Fibroblast of skin of back (primary cell): ENCODE data around the gene KLK2.

Experiments
- DNase-seq: peaks from one replicate; pipeline ENCODE4 v3.0.0-alpha.2; 2013

The KLK2 gene

DNA sequence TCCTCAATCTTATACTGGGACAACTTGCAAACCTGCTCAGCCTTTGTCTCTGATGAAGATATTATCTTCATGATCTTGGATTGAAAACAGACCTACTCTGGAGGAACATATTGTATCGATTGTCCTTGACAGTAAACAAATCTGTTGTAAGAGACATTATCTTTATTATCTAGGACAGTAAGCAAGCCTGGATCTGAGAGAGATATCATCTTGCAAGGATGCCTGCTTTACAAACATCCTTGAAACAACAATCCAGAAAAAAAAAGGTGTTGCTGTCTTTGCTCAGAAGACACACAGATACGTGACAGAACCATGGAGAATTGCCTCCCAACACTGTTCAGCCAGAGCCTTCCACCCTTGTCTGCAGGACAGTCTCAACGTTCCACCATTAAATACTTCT, 22.5 kb upstream of the KLK2 start:
- no peak for DNase-seq

DNA sequence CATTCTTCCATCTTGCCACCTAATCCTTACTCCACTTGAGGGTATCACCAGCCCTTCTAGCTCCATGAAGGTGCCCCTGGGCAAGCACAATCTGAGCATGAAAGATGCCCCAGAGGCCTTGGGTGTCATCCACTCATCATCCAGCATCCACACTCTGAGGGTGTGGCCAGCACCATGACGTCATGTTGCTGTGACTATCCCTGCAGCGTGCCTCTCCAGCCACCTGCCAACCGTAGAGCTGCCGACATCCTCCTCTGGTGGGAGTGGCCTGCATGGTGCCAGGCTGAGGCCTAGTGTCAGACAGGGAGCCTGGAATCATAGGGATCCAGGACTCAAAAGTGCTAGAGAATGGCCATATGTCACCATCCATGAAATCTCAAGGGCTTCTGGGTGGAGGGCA, 21.6 kb upstream of the KLK2 start:
- no peak for DNase-seq

DNA sequence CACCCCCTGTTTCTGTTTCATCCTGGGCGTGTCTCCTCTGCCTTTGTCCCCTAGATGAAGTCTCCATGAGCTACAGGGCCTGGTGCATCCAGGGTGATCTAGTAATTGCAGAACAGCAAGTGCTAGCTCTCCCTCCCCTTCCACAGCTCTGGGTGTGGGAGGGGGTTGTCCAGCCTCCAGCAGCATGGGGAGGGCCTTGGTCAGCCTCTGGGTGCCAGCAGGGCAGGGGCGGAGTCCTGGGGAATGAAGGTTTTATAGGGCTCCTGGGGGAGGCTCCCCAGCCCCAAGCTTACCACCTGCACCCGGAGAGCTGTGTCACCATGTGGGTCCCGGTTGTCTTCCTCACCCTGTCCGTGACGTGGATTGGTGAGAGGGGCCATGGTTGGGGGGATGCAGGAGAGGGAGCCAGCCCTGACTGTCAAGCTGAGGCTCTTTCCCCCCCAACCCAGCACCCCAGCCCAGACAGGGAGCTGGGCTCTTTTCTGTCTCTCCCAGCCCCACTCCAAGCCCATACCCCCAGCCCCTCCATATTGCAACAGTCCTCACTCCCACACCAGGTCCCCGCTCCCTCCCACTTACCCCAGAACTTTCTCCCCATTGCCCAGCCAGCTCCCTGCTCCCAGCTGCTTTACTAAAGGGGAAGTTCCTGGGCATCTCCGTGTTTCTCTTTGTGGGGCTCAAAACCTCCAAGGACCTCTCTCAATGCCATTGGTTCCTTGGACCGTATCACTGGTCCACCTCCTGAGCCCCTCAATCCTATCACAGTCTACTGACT, 18.4 kb upstream of the KLK2 start, which contains the start of gene KLK3:
Gene KLK3, plus strand, starts transcription at position 280 of the 775 bp plus-strand sequence. Its CDS starts 41 bp downstream, at position 321.
- DNase-seq, result no peak

DNA sequence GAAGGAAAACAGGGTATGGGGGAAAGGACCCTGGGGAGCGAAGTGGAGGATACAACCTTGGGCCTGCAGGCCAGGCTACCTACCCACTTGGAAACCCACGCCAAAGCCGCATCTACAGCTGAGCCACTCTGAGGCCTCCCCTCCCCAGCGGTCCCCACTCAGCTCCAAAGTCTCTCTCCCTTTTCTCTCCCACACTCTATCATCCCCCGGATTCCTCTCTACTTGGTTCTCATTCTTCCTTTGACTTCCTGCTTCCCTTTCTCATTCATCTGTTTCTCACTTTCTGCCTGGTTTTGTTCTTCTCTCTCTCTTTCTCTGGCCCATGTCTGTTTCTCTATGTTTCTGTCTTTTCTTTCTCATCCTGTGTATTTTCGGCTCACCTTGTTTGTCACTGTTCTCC, 15.9 kb upstream of the KLK2 start:
- DNase-seq, result no peak

DNA sequence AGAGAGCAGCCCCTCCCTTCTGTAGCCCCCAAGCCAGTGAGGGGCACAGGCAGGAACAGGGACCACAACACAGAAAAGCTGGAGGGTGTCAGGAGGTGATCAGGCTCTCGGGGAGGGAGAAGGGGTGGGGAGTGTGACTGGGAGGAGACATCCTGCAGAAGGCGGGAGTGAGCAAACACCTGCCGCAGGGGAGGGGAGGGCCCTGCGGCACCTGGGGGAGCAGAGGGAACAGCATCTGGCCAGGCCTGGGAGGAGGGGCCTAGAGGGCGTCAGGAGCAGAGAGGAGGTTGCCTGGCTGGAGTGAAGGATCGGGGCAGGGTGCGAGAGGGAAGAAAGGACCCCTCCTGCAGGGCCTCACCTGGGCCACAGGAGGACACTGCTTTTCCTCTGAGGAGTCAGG, 14.4 kb upstream of the KLK2 start:
- DNase-seq, result no peak

DNA sequence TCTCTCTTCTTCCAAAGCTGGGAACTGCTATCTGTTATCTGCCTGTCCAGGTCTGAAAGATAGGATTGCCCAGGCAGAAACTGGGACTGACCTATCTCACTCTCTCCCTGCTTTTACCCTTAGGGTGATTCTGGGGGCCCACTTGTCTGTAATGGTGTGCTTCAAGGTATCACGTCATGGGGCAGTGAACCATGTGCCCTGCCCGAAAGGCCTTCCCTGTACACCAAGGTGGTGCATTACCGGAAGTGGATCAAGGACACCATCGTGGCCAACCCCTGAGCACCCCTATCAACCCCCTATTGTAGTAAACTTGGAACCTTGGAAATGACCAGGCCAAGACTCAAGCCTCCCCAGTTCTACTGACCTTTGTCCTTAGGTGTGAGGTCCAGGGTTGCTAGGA, 13.4 kb upstream of the KLK2 start:
- DNase-seq, result no peak

DNA sequence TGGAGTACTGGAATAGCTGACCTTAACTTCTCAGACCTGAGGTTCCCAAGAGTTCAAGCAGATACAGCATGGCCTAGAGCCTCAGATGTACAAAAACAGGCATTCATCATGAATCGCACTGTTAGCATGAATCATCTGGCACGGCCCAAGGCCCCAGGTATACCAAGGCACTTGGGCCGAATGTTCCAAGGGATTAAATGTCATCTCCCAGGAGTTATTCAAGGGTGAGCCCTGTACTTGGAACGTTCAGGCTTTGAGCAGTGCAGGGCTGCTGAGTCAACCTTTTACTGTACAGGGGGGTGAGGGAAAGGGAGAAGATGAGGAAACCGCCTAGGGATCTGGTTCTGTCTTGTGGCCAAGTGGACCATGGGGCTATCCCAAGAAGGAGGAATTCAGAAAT, 12.2 kb upstream of the KLK2 start:
- DNase-seq, result no peak

DNA sequence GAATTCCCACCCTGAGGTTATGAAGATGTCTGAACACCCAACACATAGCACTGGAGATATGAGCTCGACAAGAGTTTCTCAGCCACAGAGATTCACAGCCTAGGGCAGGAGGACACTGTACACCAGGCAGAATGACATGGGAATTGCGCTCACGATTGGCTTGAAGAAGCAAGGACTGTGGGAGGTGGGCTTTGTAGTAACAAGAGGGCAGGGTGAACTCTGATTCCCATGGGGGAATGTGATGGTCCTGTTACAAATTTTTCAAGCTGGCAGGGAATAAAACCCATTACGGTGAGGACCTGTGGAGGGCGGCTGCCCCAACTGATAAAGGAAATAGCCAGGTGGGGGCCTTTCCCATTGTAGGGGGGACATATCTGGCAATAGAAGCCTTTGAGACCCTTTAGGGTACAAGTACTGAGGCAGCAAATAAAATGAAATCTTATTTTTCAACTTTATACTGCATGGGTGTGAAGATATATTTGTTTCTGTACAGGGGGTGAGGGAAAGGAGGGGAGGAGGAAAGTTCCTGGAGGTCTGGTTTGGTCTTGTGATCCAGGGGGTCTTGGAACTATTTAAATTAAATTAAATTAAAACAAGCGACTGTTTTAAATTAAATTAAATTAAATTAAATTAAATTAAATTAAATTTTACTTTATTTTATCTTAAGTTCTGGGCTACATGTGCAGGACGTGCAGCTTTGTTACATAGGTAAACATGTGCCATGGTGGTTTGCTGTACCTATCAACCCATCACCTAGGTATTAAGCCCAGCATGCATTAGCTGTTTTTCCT, 11.5 kb upstream of the KLK2 start:
- no peak for DNase-seq

DNA sequence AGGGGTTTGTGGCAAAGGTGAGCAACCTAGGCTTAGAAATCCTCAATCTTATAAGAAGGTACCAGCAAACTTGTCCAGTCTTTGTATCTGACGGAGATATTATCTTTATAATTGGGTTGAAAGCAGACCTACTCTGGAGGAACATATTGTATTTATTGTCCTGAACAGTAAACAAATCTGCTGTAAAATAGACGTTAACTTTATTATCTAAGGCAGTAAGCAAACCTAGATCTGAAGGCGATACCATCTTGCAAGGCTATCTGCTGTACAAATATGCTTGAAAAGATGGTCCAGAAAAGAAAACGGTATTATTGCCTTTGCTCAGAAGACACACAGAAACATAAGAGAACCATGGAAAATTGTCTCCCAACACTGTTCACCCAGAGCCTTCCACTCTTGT, 3.8 kb upstream of the KLK2 start:
- DNase-seq, result no peak

DNA sequence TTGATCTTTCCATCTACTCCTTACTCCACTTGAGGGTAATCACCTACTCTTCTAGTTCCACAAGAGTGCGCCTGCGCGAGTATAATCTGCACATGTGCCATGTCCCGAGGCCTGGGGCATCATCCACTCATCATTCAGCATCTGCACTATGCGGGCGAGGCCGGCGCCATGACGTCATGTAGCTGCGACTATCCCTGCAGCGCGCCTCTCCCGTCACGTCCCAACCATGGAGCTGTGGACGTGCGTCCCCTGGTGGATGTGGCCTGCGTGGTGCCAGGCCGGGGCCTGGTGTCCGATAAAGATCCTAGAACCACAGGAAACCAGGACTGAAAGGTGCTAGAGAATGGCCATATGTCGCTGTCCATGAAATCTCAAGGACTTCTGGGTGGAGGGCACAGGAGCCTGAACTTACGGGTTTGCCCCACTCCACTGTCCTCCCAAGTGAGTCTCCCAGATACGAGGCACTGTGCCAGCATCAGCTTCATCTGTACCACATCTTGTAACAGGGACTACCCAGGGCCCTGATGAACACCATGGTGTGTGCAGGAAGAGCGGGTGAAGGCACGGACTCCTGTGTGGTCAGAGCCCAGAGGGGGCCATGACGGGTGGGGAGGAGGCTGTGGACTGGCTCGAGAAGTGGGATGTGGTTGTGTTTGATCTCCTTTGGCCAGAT, 2.7 kb upstream of the KLK2 start:
- DNase-seq, result no peak

DNA sequence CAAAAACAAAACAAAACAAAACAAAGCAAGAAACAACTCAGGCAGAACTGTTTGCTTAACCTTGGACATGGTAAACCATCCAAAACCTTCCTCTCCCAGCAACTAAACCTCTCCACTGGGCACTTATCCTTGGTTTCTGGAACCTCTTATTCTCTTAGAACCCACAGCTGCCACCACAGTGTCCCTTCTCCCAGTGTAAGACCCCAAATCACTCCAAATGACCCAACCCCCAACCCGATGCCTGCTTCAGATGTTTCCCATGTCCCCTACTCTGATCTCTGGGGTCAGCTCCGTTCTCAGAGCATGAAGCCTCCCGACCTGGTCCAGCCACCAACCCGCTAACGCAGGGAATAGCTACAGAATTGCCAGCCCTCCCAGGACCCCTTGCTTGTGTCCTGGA, 972 bp downstream of the KLK2 start:
- DNase-seq, result no peak

DNA sequence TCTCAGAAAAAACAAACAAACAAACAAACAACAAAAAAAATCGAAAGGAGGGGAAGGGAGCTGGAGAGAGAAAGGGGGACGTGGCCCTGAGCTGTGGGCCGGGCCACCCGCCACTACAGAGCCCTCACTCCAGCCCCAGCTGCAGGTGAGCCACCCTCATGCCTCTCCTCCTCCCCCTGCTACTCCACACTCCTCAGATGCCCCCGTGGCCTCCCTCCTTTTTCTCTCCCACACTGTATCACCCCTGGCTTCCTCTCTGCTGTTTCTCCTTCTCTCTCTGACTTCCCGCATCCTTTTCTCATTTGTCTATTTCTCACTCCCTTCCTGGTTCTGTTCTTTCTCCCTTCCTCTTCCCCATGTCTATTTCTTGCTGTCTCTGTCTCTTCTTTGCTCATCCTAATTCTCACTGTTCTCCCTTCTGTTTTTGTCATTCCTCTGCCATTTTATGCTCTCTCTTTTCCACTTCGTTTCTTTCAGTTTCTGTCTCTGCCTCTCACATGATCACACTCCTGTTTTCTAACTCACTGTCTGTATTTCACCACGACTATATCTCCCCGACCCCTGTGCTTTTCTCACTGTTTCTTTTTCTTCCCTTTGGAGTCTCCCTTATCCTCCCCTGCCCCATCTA, 2.7 kb downstream of the KLK2 start:
- DNase-seq, result no peak

DNA sequence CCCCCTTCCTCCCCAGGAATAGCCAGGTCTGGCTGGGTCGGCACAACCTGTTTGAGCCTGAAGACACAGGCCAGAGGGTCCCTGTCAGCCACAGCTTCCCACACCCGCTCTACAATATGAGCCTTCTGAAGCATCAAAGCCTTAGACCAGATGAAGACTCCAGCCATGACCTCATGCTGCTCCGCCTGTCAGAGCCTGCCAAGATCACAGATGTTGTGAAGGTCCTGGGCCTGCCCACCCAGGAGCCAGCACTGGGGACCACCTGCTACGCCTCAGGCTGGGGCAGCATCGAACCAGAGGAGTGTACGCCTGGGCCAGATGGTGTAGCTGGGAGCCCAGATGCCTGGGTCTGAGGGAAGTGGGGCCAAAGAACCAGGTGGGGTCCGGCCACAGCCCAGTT, 3.2 kb downstream of the KLK2 start:
- no peak for DNase-seq

DNA sequence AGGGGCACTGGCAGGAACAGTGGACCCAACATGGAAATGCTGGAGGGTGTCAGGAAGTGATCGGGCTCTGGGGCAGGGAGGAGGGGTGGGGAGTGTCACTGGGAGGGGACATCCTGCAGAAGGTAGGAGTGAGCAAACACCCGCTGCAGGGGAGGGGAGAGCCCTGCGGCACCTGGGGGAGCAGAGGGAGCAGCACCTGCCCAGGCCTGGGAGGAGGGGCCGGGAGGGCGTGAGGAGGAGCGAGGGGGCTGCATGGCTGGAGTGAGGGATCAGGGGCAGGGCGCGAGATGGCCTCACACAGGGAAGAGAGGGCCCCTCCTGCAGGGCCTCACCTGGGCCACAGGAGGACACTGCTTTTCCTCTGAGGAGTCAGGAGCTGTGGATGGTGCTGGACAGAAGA, 4.1 kb downstream of the KLK2 start:
- no peak for DNase-seq

DNA sequence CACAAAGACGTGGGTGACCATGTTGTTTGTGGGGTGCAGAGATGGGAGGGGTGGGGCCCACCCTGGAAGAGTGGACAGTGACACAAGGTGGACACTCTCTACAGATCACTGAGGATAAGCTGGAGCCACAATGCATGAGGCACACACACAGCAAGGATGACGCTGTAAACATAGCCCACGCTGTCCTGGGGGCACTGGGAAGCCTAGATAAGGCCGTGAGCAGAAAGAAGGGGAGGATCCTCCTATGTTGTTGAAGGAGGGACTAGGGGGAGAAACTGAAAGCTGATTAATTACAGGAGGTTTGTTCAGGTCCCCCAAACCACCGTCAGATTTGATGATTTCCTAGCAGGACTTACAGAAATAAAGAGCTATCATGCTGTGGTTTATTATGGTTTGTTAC, 5.6 kb downstream of the KLK2 start:
- DNase-seq, result no peak

DNA sequence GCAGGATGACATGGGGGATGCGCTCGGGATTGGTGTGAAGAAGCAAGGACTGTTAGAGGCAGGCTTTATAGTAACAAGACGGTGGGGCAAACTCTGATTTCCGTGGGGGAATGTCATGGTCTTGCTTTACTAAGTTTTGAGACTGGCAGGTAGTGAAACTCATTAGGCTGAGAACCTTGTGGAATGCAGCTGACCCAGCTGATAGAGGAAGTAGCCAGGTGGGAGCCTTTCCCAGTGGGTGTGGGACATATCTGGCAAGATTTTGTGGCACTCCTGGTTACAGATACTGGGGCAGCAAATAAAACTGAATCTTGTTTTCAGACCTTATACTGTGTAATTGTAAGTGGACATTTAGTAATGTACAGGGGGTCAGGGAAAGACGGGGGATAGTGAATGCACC, 7.0 kb downstream of the KLK2 start:
- no peak for DNase-seq

DNA sequence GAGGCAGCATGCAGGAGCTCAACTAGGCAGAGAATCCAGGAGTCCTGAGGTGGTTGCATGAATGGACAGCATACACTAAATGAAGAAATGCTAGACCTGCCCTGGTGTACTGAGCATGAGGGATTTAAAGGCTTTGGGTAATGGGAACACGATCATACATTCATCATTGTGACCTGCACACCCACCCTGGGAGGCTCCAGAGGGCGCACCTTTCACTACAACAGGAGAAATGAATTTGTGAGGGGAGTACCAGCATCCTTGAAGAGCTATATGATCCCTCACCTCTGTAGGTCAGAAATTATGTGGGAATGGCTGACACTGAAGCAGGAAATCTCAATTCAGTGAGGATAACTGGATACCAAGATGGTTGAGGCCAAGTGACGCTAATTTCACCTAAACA, 8.9 kb downstream of the KLK2 start:
- DNase-seq, result no peak

DNA sequence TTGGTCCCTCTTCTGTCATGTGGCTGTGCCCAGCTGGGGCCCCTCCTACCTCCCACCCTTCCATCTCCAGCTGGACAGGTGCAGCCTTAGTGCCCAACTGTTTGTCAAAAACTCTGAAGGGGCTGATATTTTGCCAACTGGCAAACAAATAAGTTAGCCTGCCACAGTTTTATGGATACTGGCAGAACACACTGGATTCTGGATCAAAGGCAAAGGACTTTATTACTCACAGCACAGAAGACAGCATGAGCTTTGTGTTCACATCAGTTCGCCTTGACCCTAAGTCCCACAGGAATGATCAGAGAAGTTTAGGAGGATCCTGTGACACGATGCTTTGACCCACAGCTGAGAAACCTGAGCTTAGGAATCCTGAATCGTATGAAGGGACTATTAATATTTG, 16.4 kb downstream of the KLK2 start:
- DNase-seq, result no peak

DNA sequence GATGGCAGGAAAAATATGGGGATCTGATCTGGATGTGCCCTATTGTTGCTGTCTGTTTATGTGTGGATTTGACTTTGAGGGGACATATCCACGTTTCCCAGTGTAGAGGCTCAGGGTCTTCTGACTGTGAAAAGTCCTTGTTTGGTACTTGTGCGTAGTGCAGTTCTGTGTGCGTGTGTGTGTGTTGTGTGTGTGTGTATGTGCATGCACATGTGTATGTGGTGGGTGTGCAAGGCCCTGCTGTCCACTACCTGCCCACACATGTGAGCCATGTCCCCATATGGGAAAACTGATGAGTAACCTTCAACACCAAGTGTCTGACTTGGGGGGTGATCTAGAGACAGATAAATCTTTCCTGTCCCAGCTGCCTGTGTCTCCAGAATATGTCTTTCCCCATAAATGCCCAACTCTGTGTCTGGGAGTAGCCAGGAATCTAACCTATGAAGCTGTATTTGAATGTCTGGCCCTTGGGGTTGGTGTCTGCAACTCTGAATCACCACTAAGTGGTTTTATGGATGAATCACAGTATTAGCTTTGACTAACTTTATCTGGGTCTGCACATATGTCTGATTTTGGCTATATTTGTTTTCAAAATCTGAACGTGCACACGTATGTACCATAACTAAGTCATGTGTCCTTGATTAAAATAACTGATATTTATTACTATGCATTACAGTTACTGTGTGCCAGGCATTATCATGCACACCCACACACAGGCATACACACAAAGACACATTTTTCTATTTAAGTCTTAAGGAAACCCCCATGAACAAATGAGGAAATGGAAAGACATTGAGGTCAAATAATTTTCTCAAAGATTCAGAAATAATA, 17.4 kb downstream of the KLK2 start:
- DNase-seq, result peak; percentile 12

DNA sequence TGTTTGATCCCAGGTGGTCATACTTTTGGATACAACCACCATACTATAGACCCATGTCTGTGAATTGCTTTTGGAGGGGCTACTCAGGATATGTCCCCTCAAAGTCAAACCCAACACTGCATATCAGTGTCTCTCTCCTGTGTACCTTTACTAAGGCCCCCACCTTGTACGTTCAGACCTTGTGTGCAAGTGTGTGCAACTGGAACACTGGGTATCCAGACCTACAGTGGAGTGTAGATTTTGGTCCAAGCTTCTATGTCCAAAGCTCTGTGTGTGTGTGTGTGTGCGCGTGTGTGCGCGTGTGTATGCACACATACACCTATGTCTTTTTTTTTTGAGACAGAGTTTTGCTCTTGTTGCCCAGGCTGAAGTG, 18.0 kb downstream of the KLK2 start:
- no peak for DNase-seq

DNA sequence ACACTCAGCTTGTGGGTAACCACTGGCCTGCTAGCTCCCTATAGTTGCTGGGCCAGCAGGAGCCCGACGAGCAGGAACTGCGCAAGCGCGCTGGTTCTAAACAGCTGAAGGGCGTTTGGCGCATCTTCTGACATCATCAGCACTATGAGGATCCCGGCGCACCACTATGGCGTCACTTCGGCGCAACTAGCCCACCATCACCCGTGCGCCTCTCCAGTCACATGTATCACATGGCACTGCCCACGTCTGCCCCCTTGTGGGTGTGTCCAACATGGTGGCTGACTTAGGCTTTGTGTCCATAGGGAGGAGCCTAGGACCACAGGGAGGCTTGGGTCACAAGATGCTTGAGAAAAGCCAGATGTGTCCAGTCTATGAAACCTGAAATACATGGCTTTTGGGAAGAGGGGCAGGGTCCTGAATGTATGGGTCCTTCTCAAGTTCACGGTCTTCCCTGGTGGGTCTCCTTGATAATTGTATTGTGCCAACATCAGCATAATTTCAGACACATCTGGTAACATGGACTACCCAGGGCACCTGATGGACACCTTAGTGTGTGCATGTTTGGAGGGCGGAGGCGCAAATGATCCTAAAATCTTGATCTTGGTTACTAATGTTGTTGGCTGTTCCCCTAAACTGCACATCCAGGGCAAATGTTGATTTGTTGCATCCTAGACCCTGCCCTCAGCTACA, 20.0 kb downstream of the KLK2 start:
- DNase-seq, result no peak
